Fibroblast of lung (primary cell): ENCODE data around the gene NCOA1. TPM values are rescaled to one million over a fixed set of nuclear protein-coding genes. Genes with fewer than 3 reads are reported as not detected.

Experiments
- DNase-seq, 2 donors: peaks; one replicate each; pipeline versions ENCODE4 v3.0.0 to v3.0.0-alpha.2; 2010; ENCODE audit warnings: low read depth in 2 of 2
- H2AFZ ChIP-seq: 2 replicates; pipeline ENCODE4 v1.5.1; 2012; ENCODE audit warnings: low read length, control low read depth, inconsistent platforms
- H3K27ac ChIP-seq: 2 replicates; pipeline ENCODE4 v1.5.1; 2011; ENCODE audit warnings: low read length, control low read depth; ENCODE audit not compliant: insufficient read depth
- H3K27me3 ChIP-seq: 2 replicates; pipeline ENCODE4 v1.5.1; 2011; ENCODE audit warnings: mild to moderate bottlenecking, low read length; ENCODE audit not compliant: control insufficient read depth, insufficient read depth
- H3K36me3 ChIP-seq: 2 replicates; pipeline ENCODE4 v1.5.1; 2011; ENCODE audit warnings: low read length; ENCODE audit not compliant: control insufficient read depth, insufficient read depth
- H3K4me1 ChIP-seq: 2 replicates; pipeline ENCODE4 v1.5.1; 2011; ENCODE audit warnings: low read length; ENCODE audit not compliant: control insufficient read depth, insufficient read depth; ENCODE audit errors: extremely low read depth
- H3K4me2 ChIP-seq: 2 replicates; pipeline ENCODE4 v1.5.1; 2011; ENCODE audit warnings: low read length, control low read depth; ENCODE audit not compliant: insufficient read depth; ENCODE audit errors: extremely low read depth
- H3K4me3 ChIP-seq, 4 experiments: fragments of 200-600 bp in 1 of 4; sonication (generic) in 1 of 4; replicated peaks in 1 of 4; 2 replicates each; pipeline ENCODE4 v1.5.1; 2011 to 2016; ENCODE audit warnings: low read length in 4 of 4, low read depth in 3 of 4, mild to moderate bottlenecking in 3 of 4, control low read depth in 2 of 4, inconsistent platforms in 1 of 4, mixed read lengths in 1 of 4; ENCODE audit not compliant: insufficient read depth in 1 of 4; ENCODE audit errors: control extremely low read depth in 1 of 4
- H3K79me2 ChIP-seq: 2 replicates; pipeline ENCODE4 v1.5.1; 2012; ENCODE audit warnings: mild to moderate bottlenecking, low read length, inconsistent platforms; ENCODE audit not compliant: control insufficient read depth, insufficient read depth
- H3K9ac ChIP-seq: 2 replicates; pipeline ENCODE4 v1.5.1; 2011; ENCODE audit warnings: mild to moderate bottlenecking, low read length, control low read depth; ENCODE audit not compliant: insufficient read depth
- H3K9me3 ChIP-seq: 2 replicates; pipeline ENCODE4 v1.5.1; 2012; ENCODE audit warnings: low read depth, low read length; ENCODE audit not compliant: control insufficient read depth, insufficient read depth
- H4K20me1 ChIP-seq: 2 replicates; pipeline ENCODE4 v1.5.1; 2011; ENCODE audit warnings: low read length; ENCODE audit not compliant: control insufficient read depth, insufficient read depth; ENCODE audit errors: extremely low read depth
- CTCF ChIP-seq, 2 donors: IDR thresholded peaks in 1 of 2; conservative IDR thresholded peaks in 1 of 2; 1 replicate in 1 of 2; 2 replicates in 1 of 2; pipeline ENCODE4 v1.5.1; 2011 to 2012; ENCODE audit warnings: low read length in 2 of 2, control low read depth in 1 of 2, inconsistent platforms in 1 of 2, low read depth in 1 of 2, mild to moderate bottlenecking in 1 of 2
- EZH2 ChIP-seq: IDR thresholded peaks from 2 replicates; pipeline ENCODE4 v1.5.1; 2012; ENCODE audit warnings: low read length, control low read depth, mild to moderate bottlenecking; ENCODE audit errors: missing control alignments
- polyA plus RNA-seq, 2 donors: library from polyadenylated mRNA; depleted of rRNA in 1 of 2; stranded (reverse) in 1 of 2; unstranded in 1 of 2; fragments of >200 nt; gene quantifications; 2 replicates each; pipeline ENCODE4 v1.2.1, GENCODE V29; 2011 to 2012; ENCODE audit warnings: missing spikeins in 1 of 2
- total RNA-seq: library from RNA; depleted of rRNA; stranded (reverse); fragments of >200 nt; gene quantifications from 2 replicates; pipeline ENCODE4 v1.2.1, GENCODE V29; 2014

The NCOA1 gene
- total and polyA plus RNA-seq, 2 donors (not counting 1 experiment from before 2014, with no cell fraction given) = 15.5 to 19.8 TPM

- peaks cover 2% of the 10 kb centered on the region for H3K4me1 ChIP-seq
- no peak for DNase-seq
- H2AFZ ChIP-seq = no peak overlapping the region
- no peaks in the 10 kb centered on the region for H3K27me3 ChIP-seq
- no peak overlapping the region for H3K4me3 ChIP-seq
- H3K4me2 ChIP-seq = no peak overlapping the region
- H3K9ac ChIP-seq = no peak overlapping the region
- no peak for TF ChIP-seq EZH2
- no peak for TF ChIP-seq CTCF (conservative IDR thresholded peaks at IDR 0.05 in 1 of 2, IDR thresholded peaks at IDR 0.05 in 1 of 2; ENCODE audit: low read depth in 1 of 2, low read length in 2 of 2)
- H3K9me3 ChIP-seq = no peaks in the 10 kb centered on the region
- no peak overlapping the region for H3K27ac ChIP-seq
- no peaks in the 10 kb centered on the region for H3K36me3 ChIP-seq
- no peaks in the 10 kb centered on the region for H4K20me1 ChIP-seq
- peaks cover 29% of the 10 kb centered on the region for H3K79me2 ChIP-seq
Measured at GRCh38 chr2:24791452-24791851, 300.4 kb downstream of the NCOA1 start.

- no peaks in the 10 kb centered on the region for H3K27me3 ChIP-seq
- peak overlapping the region; percentile 78 to 95 (median 86) for H3K4me3 ChIP-seq
- H3K27ac ChIP-seq = peak overlapping the region; percentile 100
- H3K9ac ChIP-seq = peak overlapping the region; percentile 100
- no peak for DNase-seq
- peak overlapping the region; percentile 99 for H2AFZ ChIP-seq
- peaks cover 2% of the 10 kb centered on the region for H3K4me1 ChIP-seq
- H3K9me3 ChIP-seq = no peaks in the 10 kb centered on the region
- H4K20me1 ChIP-seq = no peaks in the 10 kb centered on the region
- TF ChIP-seq CTCF (conservative IDR thresholded peaks at IDR 0.05 in 1 of 2, IDR thresholded peaks at IDR 0.05 in 1 of 2; ENCODE audit: low read depth in 1 of 2, low read length in 2 of 2) = no peak
- no peak for TF ChIP-seq EZH2
- peaks cover 40% of the 10 kb centered on the region for H3K79me2 ChIP-seq
- H3K4me2 ChIP-seq = peak overlapping the region; percentile 87
- no peaks in the 10 kb centered on the region for H3K36me3 ChIP-seq
Measured at GRCh38 chr2:24792542-24792873, 301.5 kb downstream of the NCOA1 start.

GRCh38 chr2:24792874-24793760 lies 302.1 kb downstream of the NCOA1 start, which contains the start of the genes CENPO and PTRHD1:
TSS of gene CENPO (plus strand) at chr2:24793425. CDS start at chr2:24793920, 495 bp downstream.
TSS of gene PTRHD1 (minus strand) at chr2:24793391. CDS start at chr2:24793377, 14 bp downstream.
- DNase-seq = peak; percentile 95 to 97
- H4K20me1 ChIP-seq = no peaks in the 10 kb centered on the region
- peak within 1 kb of the TSS; percentile 100 for H3K27ac ChIP-seq
- H3K36me3 ChIP-seq = no peaks in the 10 kb centered on the region
- H3K27me3 ChIP-seq = no peaks in the 10 kb centered on the region
- H3K9me3 ChIP-seq = no peaks in the 10 kb centered on the region
- H3K4me3 ChIP-seq = peak within 1 kb of the TSS; percentile 78 to 95 (median 86)
- H3K79me2 ChIP-seq = peaks cover 46% of the 10 kb centered on the region
- H3K4me1 ChIP-seq = peaks cover 2% of the 10 kb centered on the region
- peak within 1 kb of the TSS; percentile 99 for H2AFZ ChIP-seq
- peak within 1 kb of the TSS; percentile 87 for H3K4me2 ChIP-seq
- H3K9ac ChIP-seq = peak within 1 kb of the TSS; percentile 100
- TF ChIP-seq EZH2 (no peak), CTCF (conservative IDR thresholded peaks at IDR 0.05 in 1 of 2, IDR thresholded peaks at IDR 0.05 in 1 of 2; ENCODE audit: low read depth in 1 of 2, low read length in 2 of 2) (peak; percentile 65 to 69)
